HepG2 (cell line): ENCODE measurements around the gene JUND. TPM values are rescaled to one million over a fixed set of nuclear protein-coding genes. Genes with fewer than 3 reads are reported as not detected.

Source experiments
- AGO2 ChIP-seq: fragments of 200-400 bp; formaldehyde crosslinking; optimal IDR thresholded peaks from 2 replicates; pipeline ENCODE3; 2017; ENCODE audit warnings: mild to moderate bottlenecking, low read depth, low read length, moderate library complexity
- ATAD3A ChIP-seq: sonication (generic); formaldehyde crosslinking; IDR thresholded peaks from 2 replicates; pipeline ENCODE4 v1.4.0; 2020; ENCODE audit warnings: missing genetic modification reagents
- BHLHE40 ChIP-seq: IDR thresholded peaks from 2 replicates; pipeline ENCODE4 v1.6.1; 2011; ENCODE audit warnings: low read length, improper control_type of control experiment
- FOXA1 ChIP-seq, 2 experiments: fragments of 450-650 bp in 1 of 2; sonication (generic) in 1 of 2; formaldehyde crosslinking in 1 of 2; IDR thresholded peaks; 2 replicates each; pipeline versions ENCODE4 v1.4.0 to v1.6.1; 2016 to 2020; ENCODE audit warnings: missing genetic modification reagents in 1 of 2
- GATAD1 ChIP-seq: IDR thresholded peaks from 2 replicates; pipeline ENCODE4 v1.6.1; 2016; ENCODE audit warnings: missing genetic modification reagents, missing compliant biosample characterization
- KDM3A ChIP-seq: IDR thresholded peaks from 2 replicates; pipeline ENCODE4 v1.6.1; 2018; ENCODE audit warnings: low read depth, missing compliant biosample characterization
- MZF1 ChIP-seq: sonication (generic); formaldehyde crosslinking; IDR thresholded peaks from 2 replicates; pipeline ENCODE4 v1.8.1; 2023; ENCODE audit warnings: mild to moderate bottlenecking, missing genetic modification reagents, borderline replicate concordance
- ZFP90 ChIP-seq: sonication (generic); formaldehyde crosslinking; IDR thresholded peaks from 2 replicates; pipeline ENCODE4 v1.8.0; 2022; ENCODE audit warnings: missing genetic modification reagents, mild to moderate bottlenecking, inconsistent platforms, borderline replicate concordance
- ZNF468 ChIP-seq: sonication (generic); formaldehyde crosslinking; IDR thresholded peaks from 2 replicates; pipeline ENCODE4 v1.8.0; 2022; ENCODE audit warnings: mild to moderate bottlenecking, moderate library complexity, missing genetic modification reagents
- ZNF713 ChIP-seq: sonication (generic); formaldehyde crosslinking; IDR thresholded peaks from 2 replicates; pipeline ENCODE4 v1.4.0; 2020; ENCODE audit warnings: mild to moderate bottlenecking, missing genetic modification reagents
- polyA plus RNA-seq, 8 experiments: library from polyadenylated mRNA; depleted of rRNA in 3 of 8; stranded (reverse) in 7 of 8; unstranded in 1 of 8; fragments of >200 nt; fragmentation: Illumina TruSeq in 4 of 8; extraction: Trizol in 4 of 8; gene quantifications; 2 replicates each; pipeline versions ENCODE4 v1.2.1 to v1.2.3, GENCODE V29; 2011 to 2016; ENCODE audit warnings: low read depth in 4 of 8, missing spikeins in 1 of 8, mixed read lengths in 1 of 8; ENCODE audit not compliant: insufficient read depth in 1 of 8
- total RNA-seq, 5 experiments: library from RNA; depleted of rRNA; stranded (reverse); fragments of >200 nt; fragmentation: Illumina TruSeq; extraction: Trizol; gene quantifications; 2 replicates each; pipeline ENCODE4 v1.2.3, GENCODE V29; 2016; ENCODE audit warnings: low read depth in 1 of 5
- TF ChIP-seq, protein P1 (sequence below): sonication (generic); formaldehyde crosslinking; IDR thresholded peaks from 2 replicates; pipeline ENCODE4 v1.4.0; 2020; ENCODE audit warnings: missing genetic modification reagents
- TF ChIP-seq, protein P2 (sequence below): sonication (generic); formaldehyde crosslinking; IDR thresholded peaks from 2 replicates; pipeline ENCODE4 v1.5.1; 2020; ENCODE audit warnings: mild to moderate bottlenecking, missing genetic modification reagents, moderate library complexity
- TF ChIP-seq, protein P3 (sequence below): sonication (generic); formaldehyde crosslinking; IDR thresholded peaks from 2 replicates; pipeline ENCODE4 v1.5.0; 2020; ENCODE audit warnings: mild to moderate bottlenecking, missing genetic modification reagents
- TF ChIP-seq, protein P4 (sequence below): sonication (generic); formaldehyde crosslinking; IDR thresholded peaks from 2 replicates; pipeline ENCODE4 v1.5.1; 2020; ENCODE audit warnings: missing genetic modification reagents, mild to moderate bottlenecking, borderline replicate concordance

Gene JUND
- total and polyA plus RNA-seq, 2 of the 13 experiments (the other 11 are each of a cell fraction or from before 2014, with no cell fraction given): 41.2 to 59.8 TPM

DNA sequence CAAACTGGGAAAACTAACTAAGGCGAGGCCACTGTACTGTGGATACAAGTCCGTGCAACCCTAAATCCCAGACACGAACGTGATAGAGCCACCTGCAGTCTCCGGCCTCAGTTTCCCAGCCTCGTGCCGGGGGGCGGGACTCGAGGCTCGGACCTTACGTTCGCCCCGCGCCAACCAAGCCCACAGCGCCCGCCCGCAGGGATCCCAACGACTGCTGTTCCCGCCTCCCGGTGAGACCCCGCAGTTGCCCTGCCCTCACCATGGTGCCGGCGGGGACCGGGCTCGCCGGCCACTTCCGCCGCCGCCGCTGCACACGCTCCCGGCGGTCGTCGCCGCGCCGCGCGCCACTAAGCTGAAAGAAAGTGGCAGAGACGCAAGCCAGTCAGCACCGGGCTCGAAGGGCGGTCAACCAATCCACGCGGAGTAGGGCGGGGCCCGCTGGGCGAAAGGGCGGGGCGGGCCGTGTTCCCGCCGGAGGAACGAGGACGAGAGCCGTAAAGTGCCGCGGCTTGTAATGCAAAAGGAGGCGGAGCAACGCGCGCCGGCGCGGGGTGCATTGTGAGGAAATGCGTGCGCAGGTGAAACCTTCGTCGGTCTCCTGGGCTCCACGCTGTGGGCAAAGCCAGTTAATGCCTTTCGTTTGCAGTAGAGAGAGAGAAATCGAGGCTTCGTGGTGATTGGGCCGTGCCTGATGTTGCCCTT, 41.5 kb upstream of the JUND start, which contains the start of gene LSM4 (continued):
- TF ChIP-seq, protein P1, sequence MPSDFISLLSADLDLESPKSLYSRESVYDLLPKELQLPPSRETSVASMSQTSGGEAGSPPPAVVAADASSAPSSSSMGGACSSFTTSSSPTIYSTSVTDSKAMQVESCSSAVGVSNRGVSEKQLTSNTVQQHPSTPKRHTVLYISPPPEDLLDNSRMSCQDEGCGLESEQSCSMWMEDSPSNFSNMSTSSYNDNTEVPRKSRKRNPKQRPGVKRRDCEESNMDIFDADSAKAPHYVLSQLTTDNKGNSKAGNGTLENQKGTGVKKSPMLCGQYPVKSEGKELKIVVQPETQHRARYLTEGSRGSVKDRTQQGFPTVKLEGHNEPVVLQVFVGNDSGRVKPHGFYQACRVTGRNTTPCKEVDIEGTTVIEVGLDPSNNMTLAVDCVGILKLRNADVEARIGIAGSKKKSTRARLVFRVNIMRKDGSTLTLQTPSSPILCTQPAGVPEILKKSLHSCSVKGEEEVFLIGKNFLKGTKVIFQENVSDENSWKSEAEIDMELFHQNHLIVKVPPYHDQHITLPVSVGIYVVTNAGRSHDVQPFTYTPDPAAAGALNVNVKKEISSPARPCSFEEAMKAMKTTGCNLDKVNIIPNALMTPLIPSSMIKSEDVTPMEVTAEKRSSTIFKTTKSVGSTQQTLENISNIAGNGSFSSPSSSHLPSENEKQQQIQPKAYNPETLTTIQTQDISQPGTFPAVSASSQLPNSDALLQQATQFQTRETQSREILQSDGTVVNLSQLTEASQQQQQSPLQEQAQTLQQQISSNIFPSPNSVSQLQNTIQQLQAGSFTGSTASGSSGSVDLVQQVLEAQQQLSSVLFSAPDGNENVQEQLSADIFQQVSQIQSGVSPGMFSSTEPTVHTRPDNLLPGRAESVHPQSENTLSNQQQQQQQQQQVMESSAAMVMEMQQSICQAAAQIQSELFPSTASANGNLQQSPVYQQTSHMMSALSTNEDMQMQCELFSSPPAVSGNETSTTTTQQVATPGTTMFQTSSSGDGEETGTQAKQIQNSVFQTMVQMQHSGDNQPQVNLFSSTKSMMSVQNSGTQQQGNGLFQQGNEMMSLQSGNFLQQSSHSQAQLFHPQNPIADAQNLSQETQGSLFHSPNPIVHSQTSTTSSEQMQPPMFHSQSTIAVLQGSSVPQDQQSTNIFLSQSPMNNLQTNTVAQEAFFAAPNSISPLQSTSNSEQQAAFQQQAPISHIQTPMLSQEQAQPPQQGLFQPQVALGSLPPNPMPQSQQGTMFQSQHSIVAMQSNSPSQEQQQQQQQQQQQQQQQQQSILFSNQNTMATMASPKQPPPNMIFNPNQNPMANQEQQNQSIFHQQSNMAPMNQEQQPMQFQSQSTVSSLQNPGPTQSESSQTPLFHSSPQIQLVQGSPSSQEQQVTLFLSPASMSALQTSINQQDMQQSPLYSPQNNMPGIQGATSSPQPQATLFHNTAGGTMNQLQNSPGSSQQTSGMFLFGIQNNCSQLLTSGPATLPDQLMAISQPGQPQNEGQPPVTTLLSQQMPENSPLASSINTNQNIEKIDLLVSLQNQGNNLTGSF (CRISPR knock-in tag): peak; percentile 64; the same call in 1 of the 2 replicates
- TF ChIP-seq, protein P2, sequence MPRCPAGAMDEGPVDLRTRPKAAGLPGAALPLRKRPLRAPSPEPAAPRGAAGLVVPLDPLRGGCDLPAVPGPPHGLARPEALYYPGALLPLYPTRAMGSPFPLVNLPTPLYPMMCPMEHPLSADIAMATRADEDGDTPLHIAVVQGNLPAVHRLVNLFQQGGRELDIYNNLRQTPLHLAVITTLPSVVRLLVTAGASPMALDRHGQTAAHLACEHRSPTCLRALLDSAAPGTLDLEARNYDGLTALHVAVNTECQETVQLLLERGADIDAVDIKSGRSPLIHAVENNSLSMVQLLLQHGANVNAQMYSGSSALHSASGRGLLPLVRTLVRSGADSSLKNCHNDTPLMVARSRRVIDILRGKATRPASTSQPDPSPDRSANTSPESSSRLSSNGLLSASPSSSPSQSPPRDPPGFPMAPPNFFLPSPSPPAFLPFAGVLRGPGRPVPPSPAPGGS: no peak; the same call in 1 of the 2 replicates
- TF ChIP-seq KDM3A (0 out of 2 replicates have a peak, but pooled peaks have one; percentile 36), GATAD1 (peak; percentile 86), ATAD3A (CRISPR knock-in tag) (no peak), BHLHE40 (0 out of 2 replicates have a peak, but pooled peaks have one; percentile 17), ZFP90 (peak; percentile 68; the same call in 1 of the 2 replicates), ZNF468 (CRISPR knock-in tag) (no peak), MZF1 (CRISPR knock-in tag) (no peak), AGO2 (peak; percentile 82), FOXA1 (IDR thresholded peaks at IDR 0.05) (no peak), FOXA1 (CRISPR knock-in tag; IDR thresholded peaks at IDR 0.05) (0 out of 2 replicates have a peak, but pooled peaks have one; percentile 5), ZNF713 (CRISPR knock-in tag) (no peak)
- TF ChIP-seq, protein P3, sequence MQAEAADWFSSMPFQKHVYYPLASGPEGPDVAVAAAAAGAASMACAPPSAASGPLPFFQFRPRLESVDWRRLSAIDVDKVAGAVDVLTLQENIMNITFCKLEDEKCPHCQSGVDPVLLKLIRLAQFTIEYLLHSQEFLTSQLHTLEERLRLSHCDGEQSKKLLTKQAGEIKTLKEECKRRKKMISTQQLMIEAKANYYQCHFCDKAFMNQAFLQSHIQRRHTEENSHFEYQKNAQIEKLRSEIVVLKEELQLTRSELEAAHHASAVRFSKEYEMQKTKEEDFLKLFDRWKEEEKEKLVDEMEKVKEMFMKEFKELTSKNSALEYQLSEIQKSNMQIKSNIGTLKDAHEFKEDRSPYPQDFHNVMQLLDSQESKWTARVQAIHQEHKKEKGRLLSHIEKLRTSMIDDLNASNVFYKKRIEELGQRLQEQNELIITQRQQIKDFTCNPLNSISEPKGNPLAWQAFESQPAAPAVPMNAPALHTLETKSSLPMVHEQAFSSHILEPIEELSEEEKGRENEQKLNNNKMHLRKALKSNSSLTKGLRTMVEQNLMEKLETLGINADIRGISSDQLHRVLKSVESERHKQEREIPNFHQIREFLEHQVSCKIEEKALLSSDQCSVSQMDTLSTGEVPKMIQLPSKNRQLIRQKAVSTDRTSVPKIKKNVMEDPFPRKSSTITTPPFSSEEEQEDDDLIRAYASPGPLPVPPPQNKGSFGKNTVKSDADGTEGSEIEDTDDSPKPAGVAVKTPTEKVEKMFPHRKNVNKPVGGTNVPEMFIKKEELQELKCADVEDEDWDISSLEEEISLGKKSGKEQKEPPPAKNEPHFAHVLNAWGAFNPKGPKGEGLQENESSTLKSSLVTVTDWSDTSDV (CRISPR knock-in tag): 0 out of 2 replicates have a peak, but pooled peaks have one; percentile 63
- TF ChIP-seq, protein P4, sequence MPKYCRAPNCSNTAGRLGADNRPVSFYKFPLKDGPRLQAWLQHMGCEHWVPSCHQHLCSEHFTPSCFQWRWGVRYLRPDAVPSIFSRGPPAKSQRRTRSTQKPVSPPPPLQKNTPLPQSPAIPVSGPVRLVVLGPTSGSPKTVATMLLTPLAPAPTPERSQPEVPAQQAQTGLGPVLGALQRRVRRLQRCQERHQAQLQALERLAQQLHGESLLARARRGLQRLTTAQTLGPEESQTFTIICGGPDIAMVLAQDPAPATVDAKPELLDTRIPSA: no peak
